IMR-90 (cell line): ENCODE data around the gene MMD2. TPM values are rescaled to one million over a fixed set of nuclear protein-coding genes. Genes with fewer than 3 reads are reported as not detected.

Experiments
- ATAC-seq: fragments of 200-7000 bp; cut with Tn5 transposase; 2 replicates; pipeline ENCODE4 v1.9.1; 2020; ENCODE audit warnings: low read depth, mild to moderate bottlenecking, moderate library complexity
- BruUV-seq: library from RNA; stranded (reverse); fragments of 400-500 nt; replicated peaks from 2 replicates; lab custom pipeline; 2021; lab: Mats Ljungman, UMichigan
- CTCF ChIA-PET: fragments of 300-600 bp; formaldehyde crosslinking; extraction: SDS; loops from one replicate; lab custom pipeline; 2021; ENCODE audit warnings: antibody characterized with exemption; lab: Yijun Ruan, JAX
- POLR2A ChIA-PET: fragments of 300-600 bp; sonication (Branson Sonifier 250); formaldehyde crosslinking; loops from one replicate; lab custom pipeline; 2022; ENCODE audit warnings: antibody characterized with exemption; ENCODE audit not compliant: unreplicated experiment; lab: Charles Lee
- DNase-seq: peaks from one replicate; pipeline ENCODE4 v3.0.0; 2013
- H2AFZ ChIP-seq: replicated peaks from 2 replicates; pipeline ENCODE3; 2013; ENCODE audit warnings: low read length, mild to moderate bottlenecking; ENCODE audit not compliant: poor library complexity
- H2AK5ac ChIP-seq: 2 replicates; pipeline ENCODE4 v1.6.1; 2013; ENCODE audit warnings: low read depth, low read length, inconsistent platforms
- H2AK9ac ChIP-seq: replicated peaks from 2 replicates; pipeline ENCODE3; 2013; ENCODE audit warnings: mild to moderate bottlenecking, low read depth, low read length, moderate library complexity; ENCODE audit not compliant: poor library complexity
- H2BK120ac ChIP-seq: 2 replicates; pipeline ENCODE4 v1.6.1; 2013; ENCODE audit warnings: low read depth, low read length, inconsistent platforms
- H2BK15ac ChIP-seq: 3 replicates; pipeline ENCODE4 v1.6.1; 2013; ENCODE audit warnings: low read depth, low read length, inconsistent platforms
- H2BK20ac ChIP-seq: 2 replicates; pipeline ENCODE4 v1.6.1; 2013; ENCODE audit warnings: low read depth, mild to moderate bottlenecking, inconsistent platforms, low read length, moderate library complexity
- H2BK5ac ChIP-seq: 2 replicates; pipeline ENCODE4 v1.6.1; 2013; ENCODE audit warnings: mild to moderate bottlenecking, low read depth, low read length, inconsistent platforms; ENCODE audit not compliant: poor library complexity, severe bottlenecking
- H3K14ac ChIP-seq: replicated peaks from 2 replicates; pipeline ENCODE4 v1.6.1; 2013; ENCODE audit warnings: low read depth, low read length, inconsistent platforms
- H3K18ac ChIP-seq: 2 replicates; pipeline ENCODE4 v1.6.1; 2013; ENCODE audit warnings: low read depth, low read length, control low read depth
- H3K23ac ChIP-seq: 2 replicates; pipeline ENCODE4 v1.6.1; 2013; ENCODE audit warnings: low read depth, low read length, inconsistent platforms
- H3K27ac ChIP-seq: 2 replicates; pipeline ENCODE4 v1.5.1; 2013; ENCODE audit warnings: mild to moderate bottlenecking, control low read depth, low read length; ENCODE audit not compliant: insufficient read depth
- H3K27me3 ChIP-seq: 2 replicates; pipeline ENCODE4 v1.6.1; 2013; ENCODE audit warnings: low read length; ENCODE audit not compliant: control insufficient read depth, insufficient read depth
- H3K36me3 ChIP-seq: 2 replicates; pipeline ENCODE4 v1.6.1; 2013; ENCODE audit warnings: low read length, mixed read lengths; ENCODE audit not compliant: control insufficient read depth, insufficient read depth
- H3K4ac ChIP-seq: 2 replicates; pipeline ENCODE4 v1.6.1; 2013; ENCODE audit warnings: low read depth, low read length, inconsistent platforms
- H3K4me1 ChIP-seq: 2 replicates; pipeline ENCODE4 v1.6.1; 2013; ENCODE audit warnings: low read length, mixed read lengths; ENCODE audit not compliant: control insufficient read depth, insufficient read depth
- H3K4me2 ChIP-seq: 2 replicates; pipeline ENCODE4 v1.6.1; 2013; ENCODE audit warnings: low read depth, mild to moderate bottlenecking, control low read depth, low read length, moderate library complexity
- H3K4me3 ChIP-seq: 2 replicates; pipeline ENCODE4 v1.5.1; 2013; ENCODE audit warnings: low read depth, mild to moderate bottlenecking, control low read depth, low read length, moderate library complexity; ENCODE audit not compliant: insufficient read depth
- H3K56ac ChIP-seq: 2 replicates; pipeline ENCODE4 v1.6.1; 2013; ENCODE audit warnings: low read length, inconsistent platforms; ENCODE audit not compliant: insufficient read depth; ENCODE audit errors: extremely low read depth
- H3K79me1 ChIP-seq, 2 experiments: 2 replicates each; pipeline ENCODE4 v1.6.1; 2013; ENCODE audit warnings: low read length in 2 of 2, inconsistent platforms in 1 of 2, low read depth in 1 of 2
- H3K9ac ChIP-seq: 2 replicates; pipeline ENCODE4 v1.6.1; 2013; ENCODE audit warnings: low read depth, low read length, control low read depth
- H3K9me1 ChIP-seq: 2 replicates; pipeline ENCODE4 v1.6.1; 2013; ENCODE audit warnings: low read length, inconsistent platforms; ENCODE audit not compliant: insufficient read depth
- H3K9me3 ChIP-seq: 2 replicates; pipeline ENCODE4 v1.6.1; 2013; ENCODE audit warnings: low read length; ENCODE audit not compliant: control insufficient read depth, insufficient read depth
- H4K20me1 ChIP-seq: 2 replicates; pipeline ENCODE4 v1.6.1; 2013; ENCODE audit warnings: low read length, inconsistent platforms; ENCODE audit not compliant: insufficient read depth
- H4K5ac ChIP-seq: 2 replicates; pipeline ENCODE4 v1.6.1; 2013; ENCODE audit warnings: mild to moderate bottlenecking, low read depth, low read length, control low read depth
- H4K8ac ChIP-seq, 2 experiments: 2 replicates each; pipeline ENCODE4 v1.6.1; 2013; ENCODE audit warnings: low read depth in 2 of 2, low read length in 2 of 2, control low read depth in 1 of 2, inconsistent platforms in 1 of 2
- H4K91ac ChIP-seq: 2 replicates; pipeline ENCODE4 v1.6.1; 2013; ENCODE audit warnings: low read depth, low read length, inconsistent platforms; ENCODE audit not compliant: insufficient read depth
- BHLHE40 ChIP-seq: fragments of 150-350 bp; IDR thresholded peaks from 2 replicates; pipeline ENCODE4 v1.6.1; 2016; ENCODE audit warnings: mild to moderate bottlenecking, low read depth, low read length
- MXI1 ChIP-seq: IDR thresholded peaks from 2 replicates; pipeline ENCODE4 v1.6.1; 2012; ENCODE audit warnings: low read depth, mild to moderate bottlenecking, low read length, moderate library complexity, borderline replicate concordance
- SMC3 ChIP-seq: fragments of 150-350 bp; IDR thresholded peaks from 2 replicates; pipeline ENCODE4 v1.6.1; 2016; ENCODE audit warnings: low read depth, mild to moderate bottlenecking, antibody characterized with exemption, low read length, moderate library complexity
- WGBS, 2 experiments: methylation state at CpG; one replicate each; pipeline versions ENCODE4 v1.1.5 to v1.1.7; 2013; ENCODE audit warnings: missing lambda C conversion rate in 2 of 2; ENCODE audit not compliant: insufficient read length in 1 of 2; ENCODE audit errors: extremely low coverage in 2 of 2; 5-methylcytosine and 5-hydroxymethylcytosine counted together
- dilution Hi-C: fragments of 300-500 bp; cut with HindIII; formaldehyde crosslinking; loops from one replicate; pipeline ENCODE4 v1.14.3; 2018; ENCODE audit warnings: low sequenced_read_pairs; ENCODE audit not compliant: unreplicated experiment
- in situ Hi-C: fragments of 300-500 bp; cut with MboI; formaldehyde crosslinking; loops from 3 replicates; pipeline ENCODE4 v1.14.3; 2019; ENCODE audit warnings: low sequenced_read_pairs, inconsistent platforms, mixed read lengths
- intact Hi-C: fragments of 100-400 bp; cut with micrococcal nuclease; formaldehyde crosslinking; loops from 2 replicates; pipeline ENCODE4 v1.10.0; 2022
- polyA plus RNA-seq, 3 experiments: library from polyadenylated mRNA; depleted of rRNA; stranded (reverse); fragments of >200 nt; gene quantifications; 2 replicates each; pipeline ENCODE4 v1.2.3, GENCODE V29; 2012; ENCODE audit warnings: low replicate concordance in 1 of 3
- total RNA-seq: library from RNA; depleted of rRNA; stranded (reverse); fragments of >200 nt; gene quantifications from 2 replicates; pipeline ENCODE4 v1.2.3, GENCODE V29; 2012
- TF ChIP-seq, protein P1 (sequence below): fragments of 150-350 bp; IDR thresholded peaks from 2 replicates; pipeline ENCODE4 v1.6.1; 2016; ENCODE audit warnings: low read depth, mild to moderate bottlenecking, low read length, moderate library complexity, borderline replicate concordance

Gene MMD2
- total and polyA plus RNA-seq, 2 of the 4 experiments (the other 2 are of a cell fraction): not detected

DNA sequence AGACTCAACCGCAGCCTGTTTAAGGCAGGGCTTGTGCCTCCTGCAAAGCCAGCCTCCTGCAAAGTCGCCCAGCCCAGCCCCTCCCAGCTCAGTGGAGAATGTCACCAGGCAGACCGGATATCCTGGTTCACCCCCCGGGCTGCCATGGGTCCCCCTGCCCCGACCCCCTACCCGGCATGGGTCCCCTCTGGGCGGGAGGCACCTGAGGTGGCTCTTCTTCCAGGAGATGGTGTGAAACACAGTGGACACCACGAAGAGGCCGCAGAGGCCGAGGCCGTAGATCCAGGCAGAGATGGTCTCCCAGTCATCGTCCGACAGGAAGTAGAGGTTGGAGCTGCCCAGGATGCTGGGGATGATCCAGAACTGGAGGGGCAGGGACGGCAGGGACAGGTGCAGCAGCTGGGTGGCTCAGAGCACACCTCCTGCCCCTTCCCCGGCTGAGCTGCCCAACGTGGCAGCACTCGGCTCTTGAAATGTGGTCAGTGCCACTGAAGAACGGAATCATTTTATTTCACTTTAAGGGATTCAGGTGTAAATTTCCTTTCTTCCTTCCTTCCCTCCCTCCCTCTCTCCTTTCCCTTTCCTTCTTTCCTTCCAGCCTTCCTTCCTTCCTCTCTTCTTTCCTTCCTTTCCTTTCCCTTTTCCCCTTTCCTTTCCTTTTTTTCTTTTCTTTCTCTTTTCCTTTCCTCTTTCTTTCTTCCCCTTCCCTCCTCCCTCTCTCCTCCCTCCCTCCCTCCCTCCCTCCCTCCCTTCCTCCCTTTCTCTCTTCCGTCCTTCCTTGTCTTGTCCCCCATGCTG lies 38.8 kb downstream of the MMD2 start:
- ATAC-seq (no peak), DNase-seq (no peak)
- Histone ChIP-seq H2BK15ac (no peak overlapping the region), H4K91ac (no peak overlapping the region), H3K4me2 (no peak overlapping the region), H3K79me1 (no peaks in the 10 kb centered on the region), H2AK5ac (no peak overlapping the region), H3K4me1 (no peaks in the 10 kb centered on the region), H3K36me3 (no peaks in the 10 kb centered on the region), H3K4ac (no peak overlapping the region), H3K23ac (no peak overlapping the region), H3K14ac (no peak overlapping the region), H2AFZ (no peak overlapping the region), H2BK20ac (no peak overlapping the region), H3K56ac (no peak overlapping the region), H3K4me3 (no peak overlapping the region), H4K5ac (no peak overlapping the region), H4K20me1 (no peaks in the 10 kb centered on the region), H3K9ac (no peak overlapping the region), H3K9me3 (peaks cover 7% of the 10 kb centered on the region; the same call in 1 of the 2 replicates), H2BK120ac (no peak overlapping the region), H3K27ac (no peak overlapping the region), H2AK9ac (no peak overlapping the region), H3K9me1 (no peaks in the 10 kb centered on the region), H3K18ac (no peak overlapping the region), H3K27me3 (no peaks in the 10 kb centered on the region), H4K8ac (no peak overlapping the region), H2BK5ac (no peak overlapping the region)
- no peak for TF ChIP-seq BHLHE40
- TF ChIP-seq SMC3: no peak
- TF ChIP-seq MXI1: no peak
- TF ChIP-seq, protein P1, sequence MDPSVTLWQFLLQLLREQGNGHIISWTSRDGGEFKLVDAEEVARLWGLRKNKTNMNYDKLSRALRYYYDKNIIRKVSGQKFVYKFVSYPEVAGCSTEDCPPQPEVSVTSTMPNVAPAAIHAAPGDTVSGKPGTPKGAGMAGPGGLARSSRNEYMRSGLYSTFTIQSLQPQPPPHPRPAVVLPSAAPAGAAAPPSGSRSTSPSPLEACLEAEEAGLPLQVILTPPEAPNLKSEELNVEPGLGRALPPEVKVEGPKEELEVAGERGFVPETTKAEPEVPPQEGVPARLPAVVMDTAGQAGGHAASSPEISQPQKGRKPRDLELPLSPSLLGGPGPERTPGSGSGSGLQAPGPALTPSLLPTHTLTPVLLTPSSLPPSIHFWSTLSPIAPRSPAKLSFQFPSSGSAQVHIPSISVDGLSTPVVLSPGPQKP: no peak
- BruUV-seq: no TSS peak
- intact Hi-C loops: no loop called here
- in situ Hi-C loops: no loop called here
- ChIA-PET CTCF (no interaction called here), POLR2A (no interaction called here)
- dilution Hi-C loops: no loop called here
- 73% methylated on average over 8 of the region's 19 CpGs; no CpG with 5 or more reads in 1 of the 2 experiments for WGBS, 2 experiments
